GM11168 (cell line): ENCODE results near the gene TNIP1.

ENCODE experiments used
- in situ Hi-C: fragments of 300-500 bp; cut with MboI; formaldehyde crosslinking; loops from one replicate; pipeline ENCODE4 v1.12.0; 2022; ENCODE audit warnings: low sequenced_read_pairs; ENCODE audit not compliant: unreplicated experiment

The TNIP1 gene

GRCh38 chr5:151007430-151008209, 73.2 kb downstream of the TNIP1 start:
- in situ Hi-C loops: no loop called here

GRCh38 chr5:151006704-151007334, 74.0 kb downstream of the TNIP1 start:
- in situ Hi-C loops: no loop called here

- in situ Hi-C loops: no loop called here
Observed at GRCh38 chr5:151005950-151006576, 74.8 kb downstream of the TNIP1 start.

- in situ Hi-C loops: no loop called here
Observed at GRCh38 chr5:151005187-151005949, 75.5 kb downstream of the TNIP1 start.

GRCh38 chr5:151004499-151004898, 76.3 kb downstream of the TNIP1 start:
- in situ Hi-C loops: no loop called here

- in situ Hi-C loops: no loop called here
Observed at GRCh38 chr5:151003503-151003860, 77.4 kb downstream of the TNIP1 start.

GRCh38 chr5:151002681-151003502, 77.9 kb downstream of the TNIP1 start:
- in situ Hi-C loops: no loop called here

GRCh38 chr5:151002250-151002649, 78.6 kb downstream of the TNIP1 start:
- in situ Hi-C loops: no loop called here

GRCh38 chr5:151001436-151001835, 79.4 kb downstream of the TNIP1 start:
- in situ Hi-C loops: no loop called here

GRCh38 chr5:150999704-151000442, 81.0 kb downstream of the TNIP1 start:
- in situ Hi-C loops: no loop called here

GRCh38 chr5:150993826-150994412, 86.9 kb downstream of the TNIP1 start:
- in situ Hi-C loops: no loop called here

GRCh38 chr5:150993422-150993821, 87.4 kb downstream of the TNIP1 start:
- in situ Hi-C loops: no loop called here

GRCh38 chr5:150992705-150993104, 88.1 kb downstream of the TNIP1 start:
- in situ Hi-C loops: no loop called here

- in situ Hi-C loops: no loop called here
Observed at GRCh38 chr5:150989695-150990094, 91.1 kb downstream of the TNIP1 start.

GRCh38 chr5:150987746-150988145, 93.1 kb downstream of the TNIP1 start:
- in situ Hi-C loops: no loop called here
